Motor neuron (in vitro differentiated cells): ENCODE data around the gene PRR29. TPM values are rescaled to one million over a fixed set of nuclear protein-coding genes. Genes with fewer than 3 reads are reported as not detected.
A peak's percentile ranks its signal among the peaks of the same experiment; 100 is the strongest.

Experiments used
- ATAC-seq, 8 experiments: fragments of 200-7000 bp; cut with Tn5 transposase; replicated peaks in 6 of 8; 2 replicates each; pipeline ENCODE4 v1.8.0; 2021; ENCODE audit warnings: mild to moderate bottlenecking in 8 of 8, moderate library complexity in 8 of 8
- H3K27ac ChIP-seq, 2 donors: fragments of 250-450 bp; sonication (Bioruptor Pico); 2 replicates each; pipeline ENCODE4 v1.9.0; 2021; ENCODE audit warnings: antibody characterized with exemption in 2 of 2, mild to moderate bottlenecking in 2 of 2, moderate library complexity in 1 of 2
- H3K4me1 ChIP-seq, 2 donors: fragments of 250-450 bp; sonication (Bioruptor Pico); replicated peaks in 1 of 2; 2 replicates each; pipeline ENCODE4 v1.6.1; 2021; ENCODE audit warnings: antibody characterized with exemption in 2 of 2, mild to moderate bottlenecking in 2 of 2, moderate library complexity in 1 of 2
- H3K4me3 ChIP-seq, 5 donors: fragments of 250-450 bp; sonication (Bioruptor Pico); 2 replicates each; pipeline ENCODE4 v1.9.0; 2021; ENCODE audit warnings: antibody characterized with exemption in 5 of 5, mild to moderate bottlenecking in 5 of 5, moderate library complexity in 4 of 5
- WGBS, 10 experiments: fragments of 450-650 bp; shearing (Covaris generic); methylation state at CpG; one replicate each; pipeline ENCODE4 v1.0.0; 2022; 5-methylcytosine and 5-hydroxymethylcytosine counted together
- in situ Hi-C, 9 experiments: fragments of 400-800 bp; cut with MboI; loops; one replicate each; pipeline ENCODE4 v1.15.0; 2021; ENCODE audit warnings: low sequenced_read_pairs in 9 of 9, low pct_unique_long_range_greater_than_20kb in 2 of 9; ENCODE audit not compliant: unreplicated experiment in 9 of 9
- total RNA-seq, 8 experiments: library from RNA; unstranded; fragments of 300-600 nt; gene quantifications; 2 replicates each; pipeline versions ENCODE4 v1.2.3 to v1.2.4, GENCODE V29; 2022

PRR29 gene
- 10 to 100 TPM in 1 of 8 experiments, 1 to 10 TPM in 1, under 1 TPM in 6; 0.36 to 25.1 (median 0.53) TPM for total RNA-seq

DNA sequence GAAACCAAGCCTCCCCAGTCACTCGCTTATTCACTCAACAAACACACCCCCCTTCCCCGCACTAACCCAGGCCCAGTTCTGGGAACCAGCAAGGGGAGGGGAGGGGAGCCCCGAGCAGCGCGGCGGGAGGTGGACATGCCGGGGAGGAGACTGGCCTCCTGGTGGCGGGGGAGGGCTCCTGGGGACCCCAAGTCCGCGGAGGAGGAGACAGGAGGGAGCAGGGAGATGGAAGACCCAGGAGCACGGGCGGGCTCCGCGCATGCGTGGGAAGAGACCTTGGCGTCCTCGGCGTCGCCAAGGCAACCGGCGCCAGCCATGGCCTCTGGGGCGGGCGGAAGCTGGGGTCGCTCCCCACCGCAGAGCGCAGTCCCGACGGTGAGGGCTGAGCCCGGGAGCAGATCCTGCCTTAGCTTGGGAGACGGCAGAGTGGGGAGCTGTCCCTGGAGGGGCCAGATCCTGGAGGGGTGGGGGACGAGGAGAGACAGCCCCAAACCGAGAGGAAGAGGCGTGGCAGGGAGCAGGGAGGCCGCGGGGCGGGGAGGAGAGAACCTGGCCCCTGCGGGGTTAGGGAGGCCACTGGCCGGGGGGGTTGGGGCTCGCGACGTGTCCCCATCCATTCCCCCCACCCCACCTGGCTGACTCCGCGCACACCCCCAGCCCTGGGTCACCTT is at the start of gene PRR29:
Gene PRR29, plus strand, starts transcription at position 302 of the 671 bp plus-strand sequence. Its CDS starts 14 bp downstream, at position 316.
- 0 to 17% (median 5%) methylated on average over 1 to 2 of the region's 43 CpGs; no CpG with 5 or more reads in 6 of the 10 experiments for WGBS, 10 experiments
- Histone ChIP-seq H3K27ac (no peak within 1 kb of the TSS), H3K4me1 (peaks cover 0 to 7% of the 10 kb centered on the region in 2 donors), H3K4me3 (peak within 1 kb of the TSS; percentile 37 to 59 (median 51))
- in situ Hi-C loops, result no loop called here
- ATAC-seq, result peak; percentile 84 to 97 (median 94)

DNA sequence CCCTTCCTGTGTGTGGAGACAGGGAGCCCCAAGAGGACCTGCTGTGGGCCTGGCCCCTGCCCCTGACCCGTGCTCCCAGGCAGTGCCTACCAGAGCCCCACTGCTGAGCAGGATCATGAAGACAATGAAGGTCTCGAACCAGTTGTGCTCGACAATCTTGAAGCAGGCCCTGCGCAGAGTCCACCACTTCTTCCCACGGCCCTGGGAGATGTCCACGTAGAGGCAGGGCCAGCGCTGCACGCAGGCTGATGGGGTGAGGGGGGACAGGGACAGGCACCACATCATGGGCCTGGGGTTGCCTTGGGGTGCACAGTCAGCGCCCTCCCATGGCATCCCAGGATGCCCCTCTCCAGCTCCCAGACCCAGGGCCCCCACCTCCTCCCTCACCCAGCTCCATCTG is 49.6 kb upstream of the PRR29 start:
- H3K27ac ChIP-seq, result no peak overlapping the region
- H3K4me1 ChIP-seq, result no peaks in the 10 kb centered on the region
- in situ Hi-C loops, result loop anchor here in 2 of 9 experiments (25.0 kb wide), 1 partner anchor 189 kb away; the partner anchor contains the start of gene ERN1 (in 2 of the 2)
- no peak overlapping the region for H3K4me3 ChIP-seq
- 89% methylated on average over 6 of the region's 9 CpGs; no CpG with 5 or more reads in 9 of the 10 experiments for WGBS, 10 experiments
- peak in 1 of 8 experiments; percentile 8 for ATAC-seq

DNA sequence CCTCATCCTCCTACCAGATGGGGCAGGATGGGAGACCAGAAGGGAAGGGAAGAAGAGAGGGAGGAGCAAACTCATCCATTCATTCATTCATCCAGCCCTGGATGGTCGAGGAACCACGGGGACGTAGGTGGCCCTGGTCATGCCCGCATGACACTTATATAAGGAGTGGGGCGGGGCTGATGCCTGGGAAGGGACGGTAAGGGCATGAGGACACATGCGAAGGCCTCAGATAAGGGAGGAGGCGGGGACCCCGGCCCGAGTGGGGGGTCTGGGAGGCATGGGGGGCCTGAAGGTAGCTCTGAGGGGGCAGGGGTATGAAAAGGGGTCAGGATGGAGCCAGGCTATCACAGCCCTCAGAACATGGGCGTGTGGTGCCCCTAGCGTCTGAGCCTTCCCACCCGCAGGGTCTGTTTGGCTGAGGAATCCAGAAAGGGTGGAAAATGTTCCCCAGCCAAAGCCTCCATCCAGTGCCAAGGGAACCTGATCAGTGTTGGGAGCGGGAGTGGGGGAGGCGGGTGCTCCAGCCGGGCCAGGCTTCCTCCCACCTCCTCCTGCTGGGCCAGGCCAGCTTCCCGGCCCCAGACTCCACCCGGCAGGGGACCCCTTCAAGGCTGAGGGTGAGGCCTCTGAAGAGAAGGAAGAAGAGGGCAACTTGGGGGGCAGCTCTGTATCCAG is 48.4 kb upstream of the PRR29 start:
- Histone ChIP-seq H3K27ac (no peak overlapping the region), H3K4me1 (peaks cover 0 to 2% of the 10 kb centered on the region in 2 donors), H3K4me3 (no peak overlapping the region)
- in situ Hi-C loops, result loop anchor here in 2 of 9 experiments (25.0 kb wide), 1 partner anchor 188 kb away; the partner anchor contains the start of gene ERN1 (in 2 of the 2)
- ATAC-seq, result no peak
- 40 to 60% methylated on average over 1 to 3 of the region's 18 CpGs; no CpG with 5 or more reads in 8 of the 10 experiments for WGBS, 10 experiments

GRCh38 chr17:63950940-63951907 is 46.9 kb upstream of the PRR29 start:
- Histone ChIP-seq H3K4me1 (peaks cover 0 to 2% of the 10 kb centered on the region in 2 donors), H3K4me3 (no peak overlapping the region), H3K27ac (no peak overlapping the region)
- no peak for ATAC-seq
- WGBS, 10 experiments, result 40 to 100% (median 83%) methylated on average over 1 to 8 of the region's 29 CpGs; no CpG with 5 or more reads in 5 of the 10 experiments
- in situ Hi-C loops, result no loop called here

DNA sequence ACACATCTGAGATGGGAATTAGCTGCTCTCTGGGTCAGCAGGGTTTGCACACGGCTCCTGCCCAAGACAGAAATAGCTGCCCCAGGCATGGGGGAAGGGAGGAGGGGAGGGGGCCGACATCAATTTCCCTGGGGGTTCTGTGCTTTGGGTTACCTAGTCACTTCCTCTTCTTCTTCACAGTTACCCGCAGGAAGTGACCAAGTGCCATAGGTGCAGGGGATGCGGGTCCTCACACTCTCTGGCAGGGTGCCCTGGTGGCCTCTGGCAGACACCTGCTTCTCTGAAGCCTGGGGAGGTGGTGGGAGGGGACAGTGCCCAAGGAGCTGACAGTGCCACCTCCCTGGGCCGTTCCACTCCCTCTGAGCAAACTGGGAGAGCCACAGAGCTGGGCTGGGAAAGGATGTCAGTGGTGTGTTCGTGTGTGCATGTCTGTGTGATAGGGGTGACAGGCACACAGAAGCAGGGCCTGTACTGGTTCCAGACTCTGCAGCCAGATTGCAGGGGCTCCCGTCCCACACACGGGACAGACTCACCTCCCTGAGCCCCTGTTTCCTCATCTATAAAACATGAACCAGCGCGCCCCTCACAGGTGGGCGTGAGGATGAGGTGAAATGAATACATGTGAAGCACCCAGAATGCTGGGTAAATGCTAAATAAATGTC is 43.6 kb upstream of the PRR29 start:
- WGBS, 10 experiments, result 0 to 100% (median 86%) methylated on average over 1 to 5 of the region's 11 CpGs; no CpG with 5 or more reads in 7 of the 10 experiments
- no peak overlapping the region for H3K27ac ChIP-seq
- ATAC-seq, result peak in 5 of 8 experiments; percentile 19 to 40 (median 23)
- no peak overlapping the region for H3K4me3 ChIP-seq
- in situ Hi-C loops, result no loop called here
- H3K4me1 ChIP-seq, result peaks cover 0 to 2% of the 10 kb centered on the region in 2 donors

DNA sequence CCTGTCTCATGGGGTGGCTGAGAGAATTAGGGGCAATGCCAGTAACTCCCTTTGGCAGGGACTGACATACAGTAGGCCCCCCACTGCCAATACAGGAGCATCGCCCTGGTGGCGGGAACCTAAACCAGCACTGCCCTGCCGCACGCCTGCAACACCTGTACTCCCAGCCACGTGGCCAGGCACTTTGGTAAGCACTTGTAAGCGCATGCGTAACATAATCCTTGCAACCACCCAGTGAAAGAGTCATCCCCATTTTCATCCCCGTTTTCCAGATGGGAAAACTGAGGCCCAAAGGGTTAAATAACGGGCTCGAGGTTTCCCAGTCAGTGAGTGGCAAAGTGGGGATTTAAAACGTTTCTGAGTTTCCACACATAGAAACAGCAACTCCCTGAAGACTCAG is 42.9 kb upstream of the PRR29 start:
- in situ Hi-C loops, result no loop called here
- ATAC-seq, result no peak

GRCh38 chr17:63955791-63956190 is 42.4 kb upstream of the PRR29 start:
- WGBS, 10 experiments, result 0 to 100% (median 80%) methylated on average over 1 to 3 of the region's 4 CpGs; no CpG with 5 or more reads in 3 of the 10 experiments
- Histone ChIP-seq H3K27ac (no peak overlapping the region), H3K4me3 (no peak overlapping the region), H3K4me1 (peaks cover 5 to 8% of the 10 kb centered on the region in 2 donors)
- ATAC-seq, result no peak
- in situ Hi-C loops, result no loop called here

More for the DNA sequence above, 42.9 kb upstream of the PRR29 start:
- 10 to 100% (median 66%) methylated on average over 1 to 7 of the region's 11 CpGs; no CpG with 5 or more reads in 2 of the 10 experiments for WGBS, 10 experiments
- Histone ChIP-seq H3K4me1 (peaks cover 0 to 2% of the 10 kb centered on the region in 2 donors), H3K4me3 (no peak overlapping the region), H3K27ac (no peak overlapping the region)

DNA sequence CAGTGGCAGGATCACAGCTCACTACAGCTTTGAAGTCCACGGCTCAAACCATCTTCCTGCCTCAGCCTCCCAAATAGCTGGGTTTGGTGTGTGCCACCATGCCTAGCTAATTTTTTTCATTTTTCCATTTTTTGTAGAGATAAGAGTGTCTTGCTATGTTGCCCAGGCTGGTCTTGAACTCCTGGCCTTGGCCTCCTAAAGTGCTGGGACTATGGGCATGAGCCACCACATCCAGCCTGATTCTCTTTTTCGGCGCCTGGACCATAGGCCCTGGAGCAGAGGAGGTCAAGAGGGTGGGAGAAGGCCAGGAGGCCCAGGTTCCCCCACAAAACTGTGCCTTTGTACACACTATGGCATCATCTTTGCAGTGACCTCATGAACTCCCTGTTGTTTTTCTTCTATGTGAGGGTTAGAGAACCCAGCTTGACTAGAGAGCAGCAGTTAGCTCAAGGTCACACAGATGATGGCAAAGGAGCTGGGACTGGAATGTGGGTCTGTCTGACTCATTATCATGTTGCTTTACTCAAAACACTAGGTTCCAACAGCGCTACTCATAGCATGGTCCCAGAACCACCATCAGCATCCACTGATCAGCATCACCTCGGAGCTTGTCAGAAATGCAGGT is 41.7 kb upstream of the PRR29 start:
- ATAC-seq, result no peak
- 71 to 100% (median 100%) methylated on average over 1 to 5 of the region's 5 CpGs; no CpG with 5 or more reads in 3 of the 10 experiments for WGBS, 10 experiments
- Histone ChIP-seq H3K4me1 (peaks cover 6 to 13% of the 10 kb centered on the region in 2 donors), H3K4me3 (no peak overlapping the region), H3K27ac (no peak overlapping the region)
- in situ Hi-C loops, result no loop called here

GRCh38 chr17:63960006-63960405 is 38.1 kb upstream of the PRR29 start:
- 60 to 97% methylated on average over 2 to 5 of the region's 9 CpGs; no CpG with 5 or more reads in 8 of the 10 experiments for WGBS, 10 experiments
- in situ Hi-C loops, result no loop called here
- Histone ChIP-seq H3K4me3 (no peak overlapping the region), H3K27ac (no peak overlapping the region), H3K4me1 (peaks cover 6 to 18% of the 10 kb centered on the region in 2 donors)
- ATAC-seq, result no peak

DNA sequence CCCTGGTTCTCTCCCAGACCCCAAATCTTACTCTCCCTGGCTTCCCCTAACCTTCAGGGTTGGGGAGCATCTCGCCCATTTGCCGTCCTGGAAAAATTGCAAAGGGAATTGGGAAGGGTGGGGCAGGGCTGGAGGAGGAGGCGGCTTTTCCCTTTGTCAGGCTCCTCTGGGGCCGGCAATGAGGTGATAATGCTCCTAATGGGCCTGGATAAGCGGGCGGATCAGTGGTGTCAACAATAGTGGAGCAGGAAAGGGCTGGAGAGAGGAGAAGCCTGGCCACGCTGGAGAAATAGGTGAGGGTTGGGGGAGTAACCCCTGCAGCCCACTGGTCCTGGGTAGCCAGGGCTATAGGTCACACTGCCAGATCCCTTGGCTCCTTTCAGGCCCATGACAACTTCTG is 37.7 kb upstream of the PRR29 start:
- in situ Hi-C loops, result no loop called here
- Histone ChIP-seq H3K4me1 (peaks cover 6 to 18% of the 10 kb centered on the region in 2 donors), H3K4me3 (peak overlapping the region in 1 of 5 donors; percentile 33), H3K27ac (no peak overlapping the region)
- 44 to 60% (median 50%) methylated on average over 1 to 7 of the region's 7 CpGs; no CpG with 5 or more reads in 7 of the 10 experiments for WGBS, 10 experiments
- no peak for ATAC-seq

GRCh38 chr17:63961355-63962212 is 36.6 kb upstream of the PRR29 start:
- peak overlapping the region in 4 of 5 donors; percentile 13 to 33 (median 18) for H3K4me3 ChIP-seq
- peak; percentile 78 to 91 (median 86) for ATAC-seq
- WGBS, 10 experiments, result 67% methylated on average over 1 of the region's 37 CpGs; no CpG with 5 or more reads in 9 of the 10 experiments
- in situ Hi-C loops, result no loop called here
- H3K27ac ChIP-seq, result no peak overlapping the region
- H3K4me1 ChIP-seq, result peaks cover 6 to 18% of the 10 kb centered on the region in 2 donors
